Fibroblast of skin of back (primary cell): ENCODE data around the gene CHST11.
A peak's percentile ranks its signal among the peaks of the same experiment; 100 is the strongest.

Experiments used
- DNase-seq: peaks from one replicate; pipeline ENCODE4 v3.0.0-alpha.2; 2013

Gene CHST11

GRCh38 chr12:104433061-104433460 lies 23.7 kb upstream of the CHST11 start:
- DNase-seq = no peak

GRCh38 chr12:104434129-104434528 lies 22.6 kb upstream of the CHST11 start:
- no peak for DNase-seq

GRCh38 chr12:104435175-104435574 lies 21.6 kb upstream of the CHST11 start:
- DNase-seq = no peak

GRCh38 chr12:104435765-104436164 lies 21.0 kb upstream of the CHST11 start:
- no peak for DNase-seq

GRCh38 chr12:104436790-104437189 lies 20.0 kb upstream of the CHST11 start:
- DNase-seq = no peak

- no peak for DNase-seq
Observed at GRCh38 chr12:104438134-104438533, 18.6 kb upstream of the CHST11 start.

- no peak for DNase-seq
Observed at GRCh38 chr12:104439137-104439536, 17.6 kb upstream of the CHST11 start.

- DNase-seq = no peak
Observed at GRCh38 chr12:104443008-104443407, 13.7 kb upstream of the CHST11 start.

GRCh38 chr12:104446646-104447421 lies 9.9 kb upstream of the CHST11 start:
- DNase-seq = no peak

- DNase-seq = no peak
Observed at GRCh38 chr12:104448031-104448430, 8.7 kb upstream of the CHST11 start.

GRCh38 chr12:104448451-104448850 lies 8.3 kb upstream of the CHST11 start:
- DNase-seq = no peak

GRCh38 chr12:104450700-104451099 lies 6.0 kb upstream of the CHST11 start:
- DNase-seq = no peak

- no peak for DNase-seq
Observed at GRCh38 chr12:104452087-104452486, 4.7 kb upstream of the CHST11 start.

- no peak for DNase-seq
Observed at GRCh38 chr12:104453133-104453532, 3.6 kb upstream of the CHST11 start.

GRCh38 chr12:104454997-104455396 lies 1.8 kb upstream of the CHST11 start:
- DNase-seq = peak; percentile 63

GRCh38 chr12:104455578-104456416 lies 951 bp upstream of the CHST11 start:
- no peak for DNase-seq

GRCh38 chr12:104456950-104457745 lies 400 bp downstream of the CHST11 start:
- peak; percentile 66 for DNase-seq

GRCh38 chr12:104457746-104458693 lies 1.3 kb downstream of the CHST11 start:
- DNase-seq = peak; percentile 17

- DNase-seq = no peak
Observed at GRCh38 chr12:104458694-104459367, 2.1 kb downstream of the CHST11 start.

- DNase-seq = no peak
Observed at GRCh38 chr12:104459368-104459909, 2.7 kb downstream of the CHST11 start.
